NCI-H2081 treated with DMSO at 0.1 percent for 48 hours (cell line): Measurements from ENCODE around the gene STAC.

ENCODE experiments used
- DNase-seq: peaks from one replicate; lab custom pipeline; 2025; lab: John Stamatoyannopoulos, UW

STAC gene, protein sequence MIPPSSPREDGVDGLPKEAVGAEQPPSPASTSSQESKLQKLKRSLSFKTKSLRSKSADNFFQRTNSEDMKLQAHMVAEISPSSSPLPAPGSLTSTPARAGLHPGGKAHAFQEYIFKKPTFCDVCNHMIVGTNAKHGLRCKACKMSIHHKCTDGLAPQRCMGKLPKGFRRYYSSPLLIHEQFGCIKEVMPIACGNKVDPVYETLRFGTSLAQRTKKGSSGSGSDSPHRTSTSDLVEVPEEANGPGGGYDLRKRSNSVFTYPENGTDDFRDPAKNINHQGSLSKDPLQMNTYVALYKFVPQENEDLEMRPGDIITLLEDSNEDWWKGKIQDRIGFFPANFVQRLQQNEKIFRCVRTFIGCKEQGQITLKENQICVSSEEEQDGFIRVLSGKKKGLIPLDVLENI

DNA sequence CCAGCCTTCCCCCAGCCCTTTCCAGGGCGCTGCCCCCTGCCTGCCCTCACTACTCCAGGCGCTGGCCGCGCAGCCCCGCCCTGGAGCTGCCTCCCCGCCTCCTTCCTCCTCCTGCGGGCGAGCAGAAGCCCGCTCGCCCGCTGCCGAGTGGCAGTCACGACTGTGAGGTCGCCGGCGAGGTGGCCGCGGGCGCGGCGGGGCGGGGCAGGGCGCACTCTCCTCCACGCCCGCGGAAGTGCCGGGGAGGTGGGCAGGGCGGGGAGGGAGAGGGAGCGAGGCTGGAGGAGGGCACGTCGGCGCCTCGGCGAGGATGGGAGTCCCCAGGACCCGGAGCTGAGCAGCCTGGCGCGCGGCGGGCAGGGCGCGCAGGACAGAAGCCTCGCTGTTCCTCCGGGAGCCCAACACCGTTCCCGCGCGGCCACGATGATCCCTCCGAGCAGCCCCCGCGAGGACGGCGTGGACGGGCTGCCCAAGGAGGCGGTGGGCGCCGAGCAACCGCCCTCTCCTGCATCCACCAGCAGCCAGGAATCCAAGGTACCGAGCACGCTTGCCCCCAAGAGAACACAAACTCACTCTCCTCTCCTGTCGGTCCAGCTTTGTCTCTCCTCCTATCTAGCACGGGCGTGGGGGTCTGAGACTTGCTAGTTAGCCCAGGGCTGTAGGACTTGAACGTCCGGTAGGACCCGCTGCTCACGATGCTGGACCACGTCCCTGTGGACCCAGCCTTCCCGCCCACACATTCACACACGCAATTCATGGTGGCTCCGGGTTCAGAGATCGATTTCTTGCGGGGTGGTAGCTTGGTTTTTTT is at the start of gene STAC:
Gene STAC (plus strand): TSS at position 284 of the 811 bp plus-strand sequence. CDS start 140 bp downstream, at position 424.
- DNase-seq, result no peak

- no peak for DNase-seq
These were observed 48.2 kb upstream of the STAC start for GRCh38 chr3:36332139-36332538.

DNA sequence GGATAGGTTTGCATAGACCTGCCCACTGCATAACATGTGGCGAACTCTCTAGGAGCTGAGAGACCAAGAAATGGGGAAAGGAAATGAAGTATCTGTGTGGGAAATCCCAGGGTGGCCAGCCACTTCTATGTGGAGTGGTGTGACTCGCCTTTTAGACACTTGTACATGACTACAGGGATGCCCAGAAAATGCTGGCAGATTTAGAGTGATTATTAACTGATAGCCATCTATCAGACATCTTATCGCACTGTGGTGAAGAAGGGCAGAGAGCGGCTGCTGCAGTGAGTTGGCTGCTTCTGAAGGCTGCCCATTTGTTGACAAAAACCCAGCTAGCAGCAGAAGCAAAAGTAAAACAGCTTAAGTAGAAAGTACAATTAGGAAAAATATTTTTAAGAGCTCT is 18.1 kb upstream of the STAC start:
- no peak for DNase-seq

DNA sequence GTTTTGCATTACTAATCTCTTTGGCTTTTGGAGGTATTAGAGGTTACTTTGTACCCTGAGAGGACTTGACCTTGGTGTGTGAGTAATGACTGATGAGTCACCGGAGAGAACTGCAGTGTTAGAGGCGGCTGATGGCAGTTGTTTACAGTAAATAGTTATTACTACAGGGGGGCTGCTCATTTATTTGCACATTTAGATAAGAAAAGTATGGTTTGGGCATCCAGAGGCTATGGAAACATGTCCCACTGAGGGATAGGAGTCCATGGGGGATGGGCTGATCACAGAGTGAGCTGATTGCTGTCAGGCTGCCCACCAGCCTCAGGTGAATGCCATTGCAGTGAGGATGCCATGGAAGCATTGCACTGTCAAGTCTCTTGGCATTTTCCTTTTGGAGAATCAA is 17.3 kb upstream of the STAC start:
- DNase-seq, result no peak

- no peak for DNase-seq
These were observed 16.0 kb upstream of the STAC start for GRCh38 chr3:36364260-36364659.

DNA sequence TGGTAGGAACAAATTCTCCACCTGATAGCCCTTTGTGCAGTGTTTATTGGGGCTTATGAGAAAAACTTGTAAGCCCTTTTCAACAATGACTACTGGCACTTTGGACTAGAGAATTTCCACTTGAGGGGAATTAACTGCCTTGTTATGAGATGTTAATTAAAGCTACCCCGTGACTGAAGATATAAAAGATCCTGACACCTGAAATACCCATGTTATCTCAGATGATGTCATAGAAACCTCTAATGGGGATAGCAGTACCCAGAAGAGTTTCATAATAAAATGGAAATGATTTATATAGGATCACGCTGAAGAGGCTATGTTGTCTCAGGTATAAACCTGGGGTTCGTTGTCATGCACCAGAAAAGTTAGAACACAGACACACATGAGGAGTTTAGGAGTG is 14.5 kb upstream of the STAC start:
- no peak for DNase-seq

DNA sequence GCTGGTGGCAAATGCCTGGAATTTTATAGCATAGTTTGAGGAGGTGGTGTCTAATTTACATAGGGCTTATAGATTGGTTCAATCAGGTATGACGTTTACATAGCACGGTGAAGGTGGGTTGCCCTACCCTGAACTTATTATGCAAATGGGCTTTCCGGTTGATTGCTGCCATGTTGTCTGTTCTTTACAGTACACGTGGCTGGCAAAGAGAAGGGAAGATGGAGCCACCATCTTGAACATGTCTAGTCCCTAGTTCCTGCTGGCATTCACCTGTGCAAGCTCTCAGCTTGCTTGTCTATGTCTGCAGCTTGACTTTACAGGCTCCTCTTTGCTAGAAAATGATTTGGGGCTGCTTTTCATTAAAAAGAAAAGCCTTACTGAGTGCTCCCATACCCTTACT is 14.0 kb upstream of the STAC start:
- DNase-seq, result no peak

- no peak for DNase-seq
These were observed 12.3 kb upstream of the STAC start for GRCh38 chr3:36367912-36368573.

GRCh38 chr3:36372534-36372935 is 7.8 kb upstream of the STAC start:
- DNase-seq, result no peak

DNA sequence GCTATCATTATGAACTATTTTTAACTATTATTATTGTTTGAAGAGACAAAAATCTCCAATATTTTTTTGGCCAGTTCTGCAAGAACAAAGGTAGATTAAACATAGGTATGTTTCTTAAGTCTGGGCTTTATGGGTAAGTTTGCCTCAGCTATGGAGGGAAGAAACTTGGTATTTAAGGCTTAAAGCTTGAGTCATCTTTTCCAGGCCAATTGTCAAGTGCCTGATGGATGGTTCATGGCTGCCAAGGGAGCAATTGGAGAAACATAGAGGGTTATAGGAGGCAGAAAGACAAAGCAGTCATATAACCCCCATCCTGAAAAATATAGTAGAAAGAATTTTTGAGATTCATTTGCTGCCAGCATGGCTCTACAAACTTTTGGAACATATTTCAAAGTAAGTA is 7.2 kb upstream of the STAC start:
- DNase-seq, result no peak

DNA sequence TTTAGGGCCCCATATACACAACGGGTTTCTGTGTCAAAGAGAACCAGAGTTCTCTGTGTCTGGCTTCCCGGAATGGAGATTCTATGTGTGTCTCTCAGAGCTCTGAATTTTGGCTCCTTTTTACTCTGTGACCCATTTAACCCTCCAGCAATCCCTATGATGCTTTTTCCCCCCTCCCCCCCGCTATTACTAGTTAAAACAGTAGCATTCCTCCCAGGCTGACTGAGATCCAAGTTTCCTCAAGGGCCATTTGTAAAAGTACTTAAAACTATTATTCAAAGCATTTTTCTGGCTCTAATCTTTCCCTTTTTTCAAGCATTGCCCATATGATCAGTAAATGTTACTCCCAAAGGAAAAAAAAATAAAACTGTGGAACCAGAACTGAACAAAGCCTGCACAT is 6.6 kb upstream of the STAC start:
- no peak for DNase-seq

GRCh38 chr3:36379872-36380220 is 458 bp upstream of the STAC start:
- DNase-seq, result no peak

- DNase-seq, result no peak
These were observed 1.1 kb downstream of the STAC start for GRCh38 chr3:36381311-36381956.

GRCh38 chr3:36393563-36393962 is 13.3 kb downstream of the STAC start:
- DNase-seq, result no peak

DNA sequence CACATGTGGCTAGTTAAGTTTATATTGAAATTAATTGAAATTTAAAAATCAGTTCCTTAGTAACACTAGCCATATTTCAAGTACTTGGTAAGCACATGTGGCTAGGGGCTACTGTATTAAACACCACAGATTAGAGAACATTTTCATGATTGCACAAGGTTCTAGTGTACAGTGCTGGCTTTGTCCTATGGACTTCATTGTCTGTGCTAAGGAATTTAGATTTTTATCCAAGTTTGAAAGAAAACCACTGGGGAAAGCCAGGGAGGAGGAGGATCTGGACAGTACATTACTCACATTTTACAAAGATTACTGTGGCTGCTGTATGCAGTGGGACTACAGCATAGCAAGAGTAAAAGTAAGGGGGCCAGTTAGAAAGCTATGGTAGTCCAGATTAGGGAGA is 13.9 kb downstream of the STAC start:
- DNase-seq, result no peak

DNA sequence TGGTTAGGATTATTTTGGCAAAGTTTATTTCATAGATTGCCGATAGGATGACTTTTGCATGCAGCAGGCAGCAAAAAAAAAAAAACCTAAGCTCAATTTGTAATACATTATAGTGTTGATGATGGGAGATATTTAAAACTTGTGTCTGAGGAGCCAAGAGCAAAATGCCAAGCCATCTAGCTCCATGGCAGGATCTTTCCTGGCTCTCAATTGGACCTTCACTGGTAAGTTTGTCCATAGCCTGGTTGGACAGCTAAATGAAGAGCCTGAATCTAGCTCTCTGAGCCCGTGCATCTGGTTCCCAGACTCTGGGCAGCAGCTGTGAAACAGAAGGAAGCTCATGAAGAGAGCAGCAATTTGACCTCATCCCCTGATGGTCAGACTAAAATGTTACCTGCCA is 17.5 kb downstream of the STAC start:
- no peak for DNase-seq

GRCh38 chr3:36399933-36400332 is 19.6 kb downstream of the STAC start:
- DNase-seq, result no peak

GRCh38 chr3:36401056-36401455 is 20.8 kb downstream of the STAC start:
- no peak for DNase-seq

GRCh38 chr3:36403661-36404060 is 23.4 kb downstream of the STAC start:
- DNase-seq, result no peak

DNA sequence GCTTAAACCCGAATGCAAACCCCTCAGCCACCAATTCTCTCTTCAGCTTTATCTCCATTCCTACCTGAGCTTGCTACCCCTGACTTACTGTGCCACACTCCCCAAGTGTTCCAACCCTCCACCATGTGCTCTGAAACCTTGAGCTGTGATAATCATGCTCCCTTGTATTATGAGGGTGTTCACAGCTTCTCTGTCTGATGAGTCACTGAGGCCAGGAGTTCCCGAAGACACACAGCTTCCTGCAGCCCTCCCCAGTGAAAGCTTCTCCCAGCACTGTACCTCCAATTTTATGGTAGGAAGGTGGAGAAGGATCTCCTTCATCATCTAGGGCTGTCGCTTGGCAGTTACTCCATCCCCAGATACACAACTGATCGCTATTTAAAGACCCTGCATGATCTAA is 24.9 kb downstream of the STAC start:
- no peak for DNase-seq

- no peak for DNase-seq
These were observed 27.8 kb downstream of the STAC start for GRCh38 chr3:36408146-36408545.

DNA sequence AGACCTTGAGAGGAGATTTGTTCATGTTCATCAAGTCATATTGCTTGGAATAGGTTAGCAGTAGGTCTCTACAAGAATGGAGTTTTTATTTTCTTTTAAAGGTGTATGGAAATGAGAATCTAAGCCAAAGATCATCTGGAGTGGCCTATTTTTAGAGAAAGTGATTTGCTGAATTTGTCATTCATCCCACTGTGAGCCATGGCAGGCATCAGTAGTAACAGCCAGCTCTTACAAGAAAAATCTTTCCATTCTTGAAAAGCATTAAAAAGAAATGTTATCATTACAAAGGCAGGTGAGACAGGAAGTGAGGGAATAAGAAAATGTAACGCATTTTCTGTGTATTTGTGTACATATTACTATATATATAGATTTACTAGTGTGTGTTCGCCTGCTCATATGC is 29.6 kb downstream of the STAC start:
- DNase-seq, result no peak
